Measurements from ENCODE around the gene C1QTNF9. TPM values are rescaled to one million over a fixed set of nuclear protein-coding genes. Genes with fewer than 3 reads are reported as not detected.
"Not testable (repeated sequence)": the region's sequence is repeated elsewhere in the genome, so short reads cannot be mapped to it uniquely, and the experiment has no call there.

Gene C1QTNF9
- total RNA-seq (under 1 TPM in 1 of 5 experiments, not detected in 4; 0.19 TPM), polyA plus RNA-seq (not detected), total RNA-seq (not detected)

- Mint-ChIP-seq H3K27ac (peak within 1 kb of the TSS in 2 of 9 donors; percentile 18 to 34), H3K36me3 (peaks cover 0 to 20% (median 12%) of the 10 kb centered on the region in 5 donors)
- peaks cover 0 to 21% (median 5%) of the 10 kb centered on the region in 3 experiments for H3K36me3 ChIP-seq (ENCODE audit: control insufficient read depth in 2 of 3, insufficient read depth in 3 of 3, low read length in 3 of 3)
- H3K27ac ChIP-seq (ENCODE audit: low read depth, low read length); DNase-seq; H3K9me3 Mint-ChIP-seq; H3K4me1 Mint-ChIP-seq; H3K4me3 Mint-ChIP-seq; H3K9me3 ChIP-seq (ENCODE audit: control insufficient read depth in 2 of 3, low read length in 3 of 3); ATAC-seq; H3K4me3 ChIP-seq (ENCODE audit: low read length); H3K27me3 ChIP-seq (ENCODE audit: control insufficient read depth in 2 of 2, insufficient read depth in 2 of 2, low read length in 2 of 2); H3K4me1 ChIP-seq (ENCODE audit: control insufficient read depth in 2 of 2, insufficient read depth in 2 of 2, low read length in 2 of 2); H3K27me3 Mint-ChIP-seq; POLR2A ChIA-PET; CTCF ChIA-PET: not testable (repeated sequence)
- intact Hi-C loops (cut with micrococcal nuclease): loop anchor here (5.0 to 10.0 kb wide), 2 partner anchors 37 to 246 kb away; no protein-coding TSS in a partner anchor
Observed at GRCh38 chr13:24309300-24309699, at the start of gene C1QTNF9. Gene C1QTNF9, plus strand, starts transcription at chr13:24309580. Its CDS starts 6,424 bp downstream, at chr13:24316004.

GRCh38 chr13:24261566-24261965 lies 47.8 kb upstream of the C1QTNF9 start:
- POLR2A ChIA-PET: interaction anchor here (0.6 to 20.5 kb wide), 7 partner anchors 8 to 364 kb away, joined by 3 to 637 read pairs (median 4); no protein-coding TSS in a partner anchor
- CTCF ChIA-PET: interaction anchor here (0.8 to 1.2 kb wide), 4 partner anchors 10 to 33 kb away, joined by 3 to 6 read pairs (median 5); no protein-coding TSS in a partner anchor

GRCh38 chr13:24263632-24264031 lies 45.7 kb upstream of the C1QTNF9 start:
- no peaks in the 10 kb centered on the region for H3K27me3 ChIP-seq (ENCODE audit: control insufficient read depth in 2 of 2, insufficient read depth in 2 of 2, low read length in 2 of 2)
- peak overlapping the region; percentile 35 for H3K4me3 ChIP-seq (ENCODE audit: low read length)
- Mint-ChIP-seq H3K4me1 (peaks cover 63 to 100% (median 93%) of the 10 kb centered on the region in 7 donors), H3K4me3 (peak overlapping the region; percentile 53 to 85 (median 82)), H3K27ac (peak overlapping the region; percentile 91 to 100 (median 98)), H3K27me3 (no peaks in the 10 kb centered on the region), H3K36me3 (peaks cover 0 to 37% (median 12%) of the 10 kb centered on the region in 5 donors), H3K9me3 (no peaks in the 10 kb centered on the region)
- ATAC-seq (no peak), DNase-seq (no peak)
- no peaks in the 10 kb centered on the region for H3K9me3 ChIP-seq (ENCODE audit: control insufficient read depth in 2 of 3, low read length in 3 of 3)
- H3K36me3 ChIP-seq (ENCODE audit: control insufficient read depth in 2 of 3, insufficient read depth in 3 of 3, low read length in 3 of 3): peaks cover 0 to 6% (median 0%) of the 10 kb centered on the region in 3 experiments
- ChIA-PET CTCF (interaction anchor here (1.0 to 2.9 kb wide), 3 partner anchors 9 to 12 kb away, joined by 5 to 18 read pairs (median 6); no protein-coding TSS in a partner anchor), POLR2A (interaction anchor here (1.7 to 20.5 kb wide), 3 partner anchors 6 to 13 kb away, joined by 7 to 637 read pairs (median 637); no protein-coding TSS in a partner anchor)
- intact Hi-C loops (cut with micrococcal nuclease): loop anchor here in 1 of 2 donors (1.0 to 10.0 kb wide), 5 partner anchors 8 to 659 kb away; partner anchors contain the start of gene MIPEP
- H3K4me1 ChIP-seq (ENCODE audit: control insufficient read depth in 2 of 2, insufficient read depth in 2 of 2, low read length in 2 of 2): peaks cover 77 to 93% of the 10 kb centered on the region in 2 donors
- peak overlapping the region; percentile 89 for H3K27ac ChIP-seq (ENCODE audit: low read depth, low read length)

More at GRCh38 chr13:24261566-24261965, 47.8 kb upstream of the C1QTNF9 start:
- H3K27ac ChIP-seq (ENCODE audit: low read depth, low read length): peak overlapping the region; percentile 89
- Mint-ChIP-seq H3K9me3 (peaks cover 0 to 2% (median 0%) of the 10 kb centered on the region in 11 donors), H3K36me3 (peaks cover 4 to 35% (median 19%) of the 10 kb centered on the region in 5 donors), H3K27ac (peak overlapping the region; percentile 35 to 100 (median 95)), H3K27me3 (no peaks in the 10 kb centered on the region), H3K4me1 (peaks cover 58 to 100% (median 92%) of the 10 kb centered on the region in 7 donors), H3K4me3 (peak overlapping the region; percentile 40 to 84 (median 70))
- H3K36me3 ChIP-seq (ENCODE audit: control insufficient read depth in 2 of 3, insufficient read depth in 3 of 3, low read length in 3 of 3): peaks cover 0 to 13% (median 0%) of the 10 kb centered on the region in 3 experiments
- H3K4me1 ChIP-seq (ENCODE audit: control insufficient read depth in 2 of 2, insufficient read depth in 2 of 2, low read length in 2 of 2): peaks cover 70 to 86% of the 10 kb centered on the region in 2 donors
- H3K9me3 ChIP-seq (ENCODE audit: control insufficient read depth in 2 of 3, low read length in 3 of 3): no peaks in the 10 kb centered on the region
- H3K27me3 ChIP-seq (ENCODE audit: control insufficient read depth in 2 of 2, insufficient read depth in 2 of 2, low read length in 2 of 2): no peaks in the 10 kb centered on the region
- intact Hi-C loops (cut with micrococcal nuclease): loop anchor here (1.0 to 10.0 kb wide), 2 partner anchors 9 to 163 kb away; no protein-coding TSS in a partner anchor
- peak in 7 of 9 donors; percentile 58 to 77 (median 74) for DNase-seq
- peak; percentile 65 for ATAC-seq
- peak overlapping the region; percentile 21 for H3K4me3 ChIP-seq (ENCODE audit: low read length)

- ATAC-seq (peak; percentile 97), DNase-seq (peak; percentile 48 to 85 (median 83))
- intact Hi-C loops (cut with micrococcal nuclease): loop anchor here (1.0 to 10.0 kb wide), 7 partner anchors 9 to 658 kb away; partner anchors contain the start of gene MIPEP (in 1 of the 2)
- Mint-ChIP-seq H3K4me1 (peaks cover 64 to 98% (median 94%) of the 10 kb centered on the region in 7 donors), H3K27ac (peak overlapping the region; percentile 91 to 100 (median 98)), H3K36me3 (peaks cover 0 to 34% (median 10%) of the 10 kb centered on the region in 5 donors), H3K9me3 (no peaks in the 10 kb centered on the region), H3K4me3 (peak overlapping the region; percentile 79 to 85 (median 82)), H3K27me3 (no peaks in the 10 kb centered on the region)
- Histone ChIP-seq H3K4me3 (ENCODE audit: low read length) (peak overlapping the region; percentile 28), H3K36me3 (ENCODE audit: control insufficient read depth in 2 of 3, insufficient read depth in 3 of 3, low read length in 3 of 3) (no peaks in the 10 kb centered on the region), H3K9me3 (ENCODE audit: control insufficient read depth in 2 of 3, low read length in 3 of 3) (no peaks in the 10 kb centered on the region), H3K4me1 (ENCODE audit: control insufficient read depth in 2 of 2, insufficient read depth in 2 of 2, low read length in 2 of 2) (peaks cover 88 to 94% of the 10 kb centered on the region in 2 donors), H3K27ac (ENCODE audit: low read depth, low read length) (peak overlapping the region; percentile 89), H3K27me3 (ENCODE audit: control insufficient read depth in 2 of 2, insufficient read depth in 2 of 2, low read length in 2 of 2) (no peaks in the 10 kb centered on the region)
- CTCF ChIA-PET: interaction anchor here (0.9 to 2.9 kb wide), 3 partner anchors 10 to 13 kb away, joined by 4 to 18 read pairs (median 4); no protein-coding TSS in a partner anchor
- POLR2A ChIA-PET: interaction anchor here (1.1 to 20.5 kb wide), 4 partner anchors 5 to 19 kb away, joined by 4 to 637 read pairs (median 322); no protein-coding TSS in a partner anchor
Observed at GRCh38 chr13:24264976-24265375, 44.4 kb upstream of the C1QTNF9 start.

GRCh38 chr13:24265453-24265852 lies 43.9 kb upstream of the C1QTNF9 start:
- peak overlapping the region; percentile 79 to 85 (median 82) for H3K4me3 Mint-ChIP-seq
- ChIA-PET CTCF (interaction anchor here (0.9 to 2.9 kb wide), 4 partner anchors 9 to 37 kb away, joined by 3 to 18 read pairs (median 4); no protein-coding TSS in a partner anchor), POLR2A (interaction anchor here (0.6 to 20.5 kb wide), 6 partner anchors 4 to 497 kb away, joined by 3 to 637 read pairs (median 5); no protein-coding TSS in a partner anchor)
- Histone ChIP-seq H3K27ac (ENCODE audit: low read depth, low read length) (peak overlapping the region; percentile 89), H3K4me1 (ENCODE audit: control insufficient read depth in 2 of 2, insufficient read depth in 2 of 2, low read length in 2 of 2) (peaks cover 88 to 93% of the 10 kb centered on the region in 2 donors), H3K27me3 (ENCODE audit: control insufficient read depth in 2 of 2, insufficient read depth in 2 of 2, low read length in 2 of 2) (no peaks in the 10 kb centered on the region), H3K4me3 (ENCODE audit: low read length) (peak overlapping the region; percentile 28), H3K36me3 (ENCODE audit: control insufficient read depth in 2 of 3, insufficient read depth in 3 of 3, low read length in 3 of 3) (no peaks in the 10 kb centered on the region), H3K9me3 (ENCODE audit: control insufficient read depth in 2 of 3, low read length in 3 of 3) (no peaks in the 10 kb centered on the region)
- DNase-seq: peak in 1 of 9 donors; percentile 16
- peaks cover 63 to 98% (median 94%) of the 10 kb centered on the region in 7 donors for H3K4me1 Mint-ChIP-seq
- intact Hi-C loops (cut with micrococcal nuclease): loop anchor here (1.0 to 10.0 kb wide), 7 partner anchors 9 to 657 kb away; partner anchors contain the start of gene MIPEP (in 1 of the 2)
- peaks cover 0 to 33% (median 6%) of the 10 kb centered on the region in 5 donors for H3K36me3 Mint-ChIP-seq
- ATAC-seq: no peak
- H3K9me3 Mint-ChIP-seq: no peaks in the 10 kb centered on the region
- H3K27me3 Mint-ChIP-seq: no peaks in the 10 kb centered on the region
- H3K27ac Mint-ChIP-seq: peak overlapping the region; percentile 91 to 100 (median 98)

- Histone ChIP-seq H3K9me3 (ENCODE audit: control insufficient read depth in 2 of 3, low read length in 3 of 3) (no peaks in the 10 kb centered on the region), H3K27me3 (ENCODE audit: control insufficient read depth in 2 of 2, insufficient read depth in 2 of 2, low read length in 2 of 2) (no peaks in the 10 kb centered on the region), H3K36me3 (ENCODE audit: control insufficient read depth in 2 of 3, insufficient read depth in 3 of 3, low read length in 3 of 3) (no peaks in the 10 kb centered on the region), H3K27ac (ENCODE audit: low read depth, low read length) (peak overlapping the region; percentile 89), H3K4me3 (ENCODE audit: low read length) (peak overlapping the region; percentile 74), H3K4me1 (ENCODE audit: control insufficient read depth in 2 of 2, insufficient read depth in 2 of 2, low read length in 2 of 2) (peaks cover 80 to 83% of the 10 kb centered on the region in 2 donors)
- Mint-ChIP-seq H3K27ac (peak overlapping the region; percentile 93 to 100 (median 98)), H3K4me1 (peaks cover 60 to 97% (median 93%) of the 10 kb centered on the region in 7 donors), H3K27me3 (peaks cover 0 to 3% (median 0%) of the 10 kb centered on the region in 5 donors), H3K4me3 (peak overlapping the region; percentile 71 to 96 (median 89)), H3K36me3 (peaks cover 0 to 23% (median 0%) of the 10 kb centered on the region in 5 donors), H3K9me3 (peaks cover 0 to 5% (median 0%) of the 10 kb centered on the region in 11 donors)
- ChIA-PET POLR2A (interaction anchor here (12.5 kb wide), 1 partner anchor 11 kb away, joined by 637 read pairs; no protein-coding TSS in a partner anchor), CTCF (interaction anchor here (1.1 kb wide), 1 partner anchor 36 kb away, joined by 3 read pairs; no protein-coding TSS in a partner anchor)
- intact Hi-C loops (cut with micrococcal nuclease): loop anchor here in 1 of 2 donors (10.0 kb wide), 1 partner anchor 158 kb away; no protein-coding TSS in a partner anchor
- DNase-seq (peak in 7 of 9 donors; percentile 39 to 59 (median 51)), ATAC-seq (no peak)
Observed at GRCh38 chr13:24267274-24267673, 42.1 kb upstream of the C1QTNF9 start.

Measured in naive thymus-derived CD4-positive, alpha-beta T cell (primary cell).